Large intestine (tissue), 3 donors: ENCODE results near the gene LRRC28. TPM values are rescaled to one million over a fixed set of nuclear protein-coding genes. Genes with fewer than 3 reads are reported as not detected.

Source experiments
- DNase-seq, 2 donors: peaks; one replicate each; pipeline versions ENCODE4 v3.0.0 to v3.0.0-alpha.2; 2013
- H3K27ac ChIP-seq: one replicate; pipeline ENCODE4 v1.5.1; 2013; ENCODE audit warnings: low read length
- H3K27me3 ChIP-seq: 2 replicates; pipeline ENCODE4 v1.6.1; 2013; ENCODE audit warnings: low read length; ENCODE audit not compliant: control insufficient read depth, insufficient read depth
- H3K36me3 ChIP-seq: 2 replicates; pipeline ENCODE4 v1.6.1; 2013; ENCODE audit warnings: low read length; ENCODE audit not compliant: control insufficient read depth, insufficient read depth
- H3K4me1 ChIP-seq: one replicate; pipeline ENCODE4 v1.6.1; 2013; ENCODE audit warnings: low read length; ENCODE audit not compliant: control insufficient read depth, insufficient read depth
- H3K4me3 ChIP-seq: one replicate; pipeline ENCODE4 v1.5.1; 2013; ENCODE audit warnings: low read length
- H3K9me3 ChIP-seq: one replicate; pipeline ENCODE4 v1.6.1; 2013; ENCODE audit warnings: mild to moderate bottlenecking, low read depth, low read length, moderate library complexity; ENCODE audit not compliant: control insufficient read depth
- WGBS: methylation state at CpG from one replicate; pipeline ENCODE4 v1.1.5; 2013; ENCODE audit warnings: low lambda C conversion rate; ENCODE audit not compliant: insufficient coverage; 5-methylcytosine and 5-hydroxymethylcytosine counted together
- polyA plus RNA-seq: library from polyadenylated mRNA; unstranded; fragments of 120-200 nt; gene quantifications from one replicate; pipeline ENCODE4 v1.2.1, GENCODE V29; 2013

The LRRC28 gene
- polyA plus RNA-seq, 1 donor: 40.4 TPM

GRCh38 chr15:99404454-99404853 is 153.2 kb downstream of the LRRC28 start:
- no peak overlapping the region for H3K27ac ChIP-seq
- H3K4me1 ChIP-seq: peaks cover 5% of the 10 kb centered on the region
- WGBS: 20% methylated on average over 1 of the region's 16 CpGs
- no peak overlapping the region for H3K4me3 ChIP-seq
- H3K9me3 ChIP-seq: no peaks in the 10 kb centered on the region
- H3K36me3 ChIP-seq: no peaks in the 10 kb centered on the region
- H3K27me3 ChIP-seq: no peaks in the 10 kb centered on the region
- no peak for DNase-seq

GRCh38 chr15:99406120-99406519 is 154.8 kb downstream of the LRRC28 start:
- H3K36me3 ChIP-seq: no peaks in the 10 kb centered on the region
- WGBS: no CpG with 5 or more reads among the region's 12 CpGs

GRCh38 chr15:99406716-99407487 is 155.6 kb downstream of the LRRC28 start:
- no peak overlapping the region for H3K4me3 ChIP-seq
- H3K27ac ChIP-seq: no peak overlapping the region
- WGBS: 100% methylated on average over 1 of the region's 17 CpGs
- no peaks in the 10 kb centered on the region for H3K27me3 ChIP-seq
- H3K9me3 ChIP-seq: no peaks in the 10 kb centered on the region
- H3K4me1 ChIP-seq: peaks cover 5% of the 10 kb centered on the region
- H3K36me3 ChIP-seq: no peaks in the 10 kb centered on the region
- no peak for DNase-seq

More at GRCh38 chr15:99406120-99406519, 154.8 kb downstream of the LRRC28 start:
- H3K27me3 ChIP-seq: no peaks in the 10 kb centered on the region
- no peak for DNase-seq
- no peaks in the 10 kb centered on the region for H3K9me3 ChIP-seq
- H3K27ac ChIP-seq: no peak overlapping the region
- no peak overlapping the region for H3K4me3 ChIP-seq
- H3K4me1 ChIP-seq: peaks cover 5% of the 10 kb centered on the region

GRCh38 chr15:99407716-99408115 is 156.4 kb downstream of the LRRC28 start:
- Histone ChIP-seq H3K27ac (no peak overlapping the region), H3K4me3 (no peak overlapping the region), H3K4me1 (peaks cover 5% of the 10 kb centered on the region), H3K27me3 (no peaks in the 10 kb centered on the region), H3K9me3 (no peaks in the 10 kb centered on the region), H3K36me3 (no peaks in the 10 kb centered on the region)
- DNase-seq: no peak
- WGBS: no CpG with 5 or more reads among the region's 5 CpGs

- no peak overlapping the region for H3K27ac ChIP-seq
- WGBS: no CpG with 5 or more reads among the region's 12 CpGs
Observed at GRCh38 chr15:99408236-99409096, 157.2 kb downstream of the LRRC28 start.

GRCh38 chr15:99409097-99409473 is 157.8 kb downstream of the LRRC28 start:
- peak; percentile 29 to 35 for DNase-seq
- no peaks in the 10 kb centered on the region for H3K36me3 ChIP-seq
- peaks cover 5% of the 10 kb centered on the region for H3K4me1 ChIP-seq
- H3K27me3 ChIP-seq: no peaks in the 10 kb centered on the region
- H3K27ac ChIP-seq: no peak overlapping the region
- no peaks in the 10 kb centered on the region for H3K9me3 ChIP-seq
- no CpG with 5 or more reads among the region's 10 CpGs for WGBS
- H3K4me3 ChIP-seq: no peak overlapping the region

More at GRCh38 chr15:99408236-99409096, 157.2 kb downstream of the LRRC28 start:
- H3K9me3 ChIP-seq: no peaks in the 10 kb centered on the region
- no peak overlapping the region for H3K4me3 ChIP-seq
- no peaks in the 10 kb centered on the region for H3K36me3 ChIP-seq
- peak in 1 of 2 donors; percentile 30 for DNase-seq
- H3K4me1 ChIP-seq: peaks cover 5% of the 10 kb centered on the region
- no peaks in the 10 kb centered on the region for H3K27me3 ChIP-seq

GRCh38 chr15:99409560-99409959 is 158.3 kb downstream of the LRRC28 start:
- Histone ChIP-seq H3K9me3 (no peaks in the 10 kb centered on the region), H3K27ac (no peak overlapping the region), H3K27me3 (no peaks in the 10 kb centered on the region), H3K36me3 (no peaks in the 10 kb centered on the region), H3K4me3 (no peak overlapping the region), H3K4me1 (peaks cover 5% of the 10 kb centered on the region)
- no CpG with 5 or more reads among the region's 6 CpGs for WGBS
- DNase-seq: no peak

- no peak overlapping the region for H3K27ac ChIP-seq
- no peaks in the 10 kb centered on the region for H3K27me3 ChIP-seq
- no peak overlapping the region for H3K4me3 ChIP-seq
- peaks cover 5% of the 10 kb centered on the region for H3K4me1 ChIP-seq
- no peak for DNase-seq
- H3K9me3 ChIP-seq: no peaks in the 10 kb centered on the region
- no peaks in the 10 kb centered on the region for H3K36me3 ChIP-seq
- no CpG with 5 or more reads among the region's 4 CpGs for WGBS
Observed at GRCh38 chr15:99410477-99410876, 159.2 kb downstream of the LRRC28 start.

- no peaks in the 10 kb centered on the region for H3K9me3 ChIP-seq
- H3K4me3 ChIP-seq: no peak overlapping the region
- WGBS: 80% methylated on average over 1 of the region's 8 CpGs
- H3K27ac ChIP-seq: no peak overlapping the region
- no peaks in the 10 kb centered on the region for H3K27me3 ChIP-seq
- H3K4me1 ChIP-seq: peaks cover 5% of the 10 kb centered on the region
- DNase-seq: no peak
- H3K36me3 ChIP-seq: no peaks in the 10 kb centered on the region
Observed at GRCh38 chr15:99411234-99411633, 160.0 kb downstream of the LRRC28 start.

- H3K36me3 ChIP-seq: no peaks in the 10 kb centered on the region
- no peaks in the 10 kb centered on the region for H3K9me3 ChIP-seq
- H3K4me3 ChIP-seq: no peak overlapping the region
- 100% methylated on average over 2 of the region's 6 CpGs for WGBS
- no peaks in the 10 kb centered on the region for H3K27me3 ChIP-seq
- no peak for DNase-seq
- H3K4me1 ChIP-seq: peaks cover 5% of the 10 kb centered on the region
- no peak overlapping the region for H3K27ac ChIP-seq
Observed at GRCh38 chr15:99412082-99412481, 160.8 kb downstream of the LRRC28 start.
